HFFc6 (cell line): ENCODE results near the gene SP100. TPM values are rescaled to one million over a fixed set of nuclear protein-coding genes. Genes with fewer than 3 reads are reported as not detected.

Experiments
- DNase-seq: peaks from one replicate; pipeline ENCODE4 v3.0.0-alpha.2; 2018
- H3K27ac Mint-ChIP-seq: 2 replicates; pipeline ENCODE4 v1.8.0; 2020; ENCODE audit warnings: mild to moderate bottlenecking, mixed read lengths
- H3K27me3 Mint-ChIP-seq: 2 replicates; pipeline ENCODE4 v1.8.0; 2021; ENCODE audit warnings: mild to moderate bottlenecking, moderate library complexity, mixed read lengths; ENCODE audit not compliant: insufficient read depth
- H3K36me3 Mint-ChIP-seq: 2 replicates; pipeline ENCODE4 v1.8.0; 2021; ENCODE audit warnings: low read depth, mixed read lengths
- H3K4me1 Mint-ChIP-seq: 2 replicates; pipeline ENCODE4 v1.8.0; 2020; ENCODE audit warnings: low read depth, mixed read lengths
- H3K4me3 Mint-ChIP-seq: 2 replicates; pipeline ENCODE4 v1.8.0; 2020; ENCODE audit warnings: mild to moderate bottlenecking, moderate library complexity, mixed read lengths
- H3K9me3 Mint-ChIP-seq: 2 replicates; pipeline ENCODE4 v1.8.0; 2020; ENCODE audit warnings: mild to moderate bottlenecking, mixed read lengths
- CTCF ChIP-seq: fragments of 200-600 bp; sonication (generic); IDR thresholded peaks from 2 replicates; pipeline ENCODE4 v1.5.0; 2021; ENCODE audit warnings: antibody characterized with exemption, mild to moderate bottlenecking
- total RNA-seq, 6 experiments: library from RNA; stranded (reverse); fragmentation: NEBNext Ultra II Directional; extraction: Animal tissue kit (Norgen Biotek cat#: 25700); gene quantifications; 2 replicates in 1 of 6; 3 replicates in 5 of 6; pipeline ENCODE4 v1.2.3, GENCODE V29; 2021

SP100 gene
- total RNA-seq, 6 experiments from 2014 or later, result 70.5 to 74.9 (median 72.8) TPM

- Mint-ChIP-seq H3K27me3 (peaks cover 3% of the 10 kb centered on the region), H3K9me3 (no peaks in the 10 kb centered on the region)
Measured at GRCh38 chr2:230410263-230410662, 5.7 kb upstream of the SP100 start.

GRCh38 chr2:230410861-230411569, 5.0 kb upstream of the SP100 start:
- no peak for TF ChIP-seq CTCF

More at GRCh38 chr2:230410263-230410662, 5.7 kb upstream of the SP100 start:
- no peak for TF ChIP-seq CTCF
- no peak for DNase-seq
- Mint-ChIP-seq H3K4me3 (no peak overlapping the region), H3K4me1 (peaks cover 55% of the 10 kb centered on the region), H3K36me3 (peaks cover 17% of the 10 kb centered on the region; the same call in 1 of the 2 replicates), H3K27ac (no peak overlapping the region)

DNA sequence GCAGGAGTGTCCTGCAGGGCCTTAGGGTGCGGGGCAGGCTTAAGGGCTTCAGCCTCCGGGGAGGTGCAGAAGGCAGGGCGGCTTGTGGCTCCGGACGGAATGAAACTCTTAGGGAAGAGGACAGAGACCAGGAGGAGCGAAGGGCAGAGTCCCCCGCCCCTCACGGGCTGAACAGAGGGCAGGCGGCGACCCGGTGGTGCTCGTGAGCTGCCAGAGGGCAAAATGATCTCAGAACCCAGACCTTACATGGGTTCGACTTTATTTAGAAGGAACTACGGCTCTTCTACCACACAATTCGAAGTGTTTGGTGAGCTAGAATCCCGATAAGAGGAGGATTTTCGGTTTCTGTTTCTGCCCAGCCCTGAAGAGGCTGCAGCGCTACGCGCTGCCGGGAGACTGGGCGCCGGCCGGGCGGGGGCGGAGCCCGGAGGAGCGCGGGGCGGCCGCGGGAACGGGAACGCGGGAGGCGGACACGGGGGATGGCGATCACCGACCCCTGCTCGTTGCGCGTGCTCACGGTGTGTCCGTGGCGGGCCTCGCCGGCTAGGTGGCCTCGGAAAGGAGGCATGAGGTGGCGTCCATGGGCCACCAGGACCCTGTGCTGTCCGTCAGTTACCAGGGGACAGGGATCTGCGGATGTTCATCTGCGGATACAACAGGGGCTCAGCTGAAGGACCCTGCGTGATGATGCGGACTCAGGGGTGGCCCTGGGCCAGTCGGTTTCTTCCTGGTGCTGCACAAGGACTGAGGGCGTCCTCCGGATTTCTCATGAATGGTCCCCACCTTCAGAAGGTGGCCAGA, 4.2 kb upstream of the SP100 start:
- Mint-ChIP-seq H3K4me1 (peaks cover 67% of the 10 kb centered on the region), H3K9me3 (no peaks in the 10 kb centered on the region), H3K4me3 (peak overlapping the region; percentile 95), H3K36me3 (peaks cover 6% of the 10 kb centered on the region), H3K27ac (peak overlapping the region; percentile 97), H3K27me3 (peaks cover 3% of the 10 kb centered on the region)
- peak; percentile 47 for DNase-seq
- no peak for TF ChIP-seq CTCF

More at GRCh38 chr2:230410861-230411569, 5.0 kb upstream of the SP100 start:
- Mint-ChIP-seq H3K36me3 (peaks cover 13% of the 10 kb centered on the region), H3K9me3 (no peaks in the 10 kb centered on the region), H3K4me1 (peaks cover 62% of the 10 kb centered on the region), H3K27ac (peak overlapping the region; percentile 97), H3K4me3 (peak overlapping the region; percentile 95), H3K27me3 (peaks cover 3% of the 10 kb centered on the region)
- no peak for DNase-seq

GRCh38 chr2:230412371-230412711, 3.7 kb upstream of the SP100 start:
- peaks cover 3% of the 10 kb centered on the region for H3K27me3 Mint-ChIP-seq
- no peak for DNase-seq
- H3K4me3 Mint-ChIP-seq, result peak overlapping the region; percentile 95
- TF ChIP-seq CTCF, result no peak
- H3K9me3 Mint-ChIP-seq, result no peaks in the 10 kb centered on the region
- H3K4me1 Mint-ChIP-seq, result peaks cover 67% of the 10 kb centered on the region
- peaks cover under 1% of the 10 kb centered on the region for H3K36me3 Mint-ChIP-seq
- peak overlapping the region; percentile 97 for H3K27ac Mint-ChIP-seq

DNA sequence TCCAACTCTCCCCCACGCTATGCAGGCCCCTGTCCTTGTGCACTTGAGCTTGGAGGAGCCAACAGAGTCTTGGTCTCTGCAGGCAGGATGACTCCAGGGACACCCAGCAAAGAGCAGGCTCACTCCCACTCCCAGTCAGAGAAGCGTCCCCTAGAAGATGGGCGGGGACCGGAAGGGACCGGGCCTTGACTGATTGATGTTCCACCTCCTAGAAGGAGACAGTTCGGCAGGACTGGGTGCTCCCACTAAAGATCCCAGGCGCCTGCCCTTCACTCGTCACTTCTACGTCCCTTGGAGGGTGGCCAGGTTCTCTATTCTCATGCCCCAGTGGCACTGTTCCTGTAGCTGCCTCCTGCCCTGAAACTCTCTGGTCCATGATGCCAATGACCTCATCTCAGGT, 3.2 kb upstream of the SP100 start:
- H3K9me3 Mint-ChIP-seq, result no peaks in the 10 kb centered on the region
- peaks cover 67% of the 10 kb centered on the region for H3K4me1 Mint-ChIP-seq
- H3K27ac Mint-ChIP-seq, result peak overlapping the region; percentile 97; the same call in 1 of the 2 replicates
- DNase-seq, result no peak
- H3K4me3 Mint-ChIP-seq, result no peak overlapping the region; the same call in 1 of the 2 replicates
- H3K36me3 Mint-ChIP-seq, result no peaks in the 10 kb centered on the region; the same call in none of the 2 replicates
- H3K27me3 Mint-ChIP-seq, result peaks cover 3% of the 10 kb centered on the region
- TF ChIP-seq CTCF, result no peak
